HL-60/S4 (cell line): ENCODE measurements around the gene RAD18.

Experiments
- in situ Hi-C: fragments of 300-500 bp; cut with MboI; formaldehyde crosslinking; loops from 2 replicates; pipeline ENCODE4 v1.14.3; 2022; ENCODE audit warnings: low sequenced_read_pairs

Gene RAD18

GRCh38 chr3:8838765-8839423, 124.4 kb downstream of the RAD18 start:
- in situ Hi-C loops, result no loop called here

DNA sequence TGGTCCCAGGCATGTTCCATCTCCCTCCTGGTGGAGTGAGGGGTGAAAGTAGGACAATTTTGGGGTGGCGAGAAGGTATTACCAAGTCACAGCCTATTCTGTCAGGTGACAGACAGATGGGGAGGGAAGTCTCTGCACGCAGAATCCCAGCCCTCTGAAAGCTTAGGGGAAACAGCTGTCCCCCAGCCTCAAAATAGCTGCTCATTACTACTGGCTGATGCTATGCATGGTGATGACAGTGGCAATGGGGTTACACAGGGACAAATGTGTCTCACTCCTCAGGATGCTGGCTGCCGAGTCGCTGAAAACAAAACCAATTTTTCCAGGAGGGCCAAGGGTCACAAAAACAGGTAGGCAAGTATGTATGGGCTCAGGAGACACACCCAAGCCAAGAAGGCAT, 125.0 kb downstream of the RAD18 start:
- in situ Hi-C loops, result no loop called here

- in situ Hi-C loops, result no loop called here
Measured at GRCh38 chr3:8837162-8837561, 126.1 kb downstream of the RAD18 start.

DNA sequence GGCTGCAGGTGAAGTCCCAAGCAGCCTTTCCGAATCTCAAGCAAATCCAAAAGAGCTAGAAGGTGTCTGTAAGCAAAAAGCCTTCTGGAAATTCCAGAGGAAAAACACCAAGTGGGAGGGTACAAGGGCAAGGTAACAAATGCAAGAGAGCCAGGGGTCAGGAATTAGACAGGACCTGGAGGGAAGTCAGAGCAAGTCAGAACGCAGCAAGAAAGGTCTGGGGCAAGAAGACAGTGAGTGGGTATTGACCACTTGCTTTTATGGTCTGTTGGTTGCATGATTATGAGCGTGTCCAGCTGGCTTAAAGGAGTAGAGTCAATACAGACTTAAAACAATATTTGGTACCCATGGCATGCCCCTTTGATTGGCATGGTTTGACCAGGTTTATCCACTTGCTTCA, 127.2 kb downstream of the RAD18 start:
- in situ Hi-C loops, result no loop called here

DNA sequence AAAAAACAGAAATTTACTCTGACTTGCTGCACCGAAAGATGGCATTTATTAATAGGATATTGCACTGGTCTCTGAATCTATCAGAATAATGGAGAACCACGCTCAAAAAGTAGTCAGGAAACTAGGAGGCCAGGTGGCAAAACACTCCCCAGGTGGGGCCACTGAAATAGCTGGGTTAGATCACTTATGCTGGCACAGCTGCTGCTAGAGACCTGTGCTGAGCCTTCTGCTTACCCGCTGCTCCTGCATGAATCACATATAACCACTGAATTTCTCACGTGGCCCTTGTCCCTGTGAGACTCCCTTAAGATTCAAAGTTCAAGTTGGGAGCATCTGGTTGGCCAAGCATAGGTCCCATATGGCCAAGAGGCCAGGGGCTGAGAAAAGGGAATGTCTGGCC, 127.9 kb downstream of the RAD18 start:
- in situ Hi-C loops, result no loop called here

DNA sequence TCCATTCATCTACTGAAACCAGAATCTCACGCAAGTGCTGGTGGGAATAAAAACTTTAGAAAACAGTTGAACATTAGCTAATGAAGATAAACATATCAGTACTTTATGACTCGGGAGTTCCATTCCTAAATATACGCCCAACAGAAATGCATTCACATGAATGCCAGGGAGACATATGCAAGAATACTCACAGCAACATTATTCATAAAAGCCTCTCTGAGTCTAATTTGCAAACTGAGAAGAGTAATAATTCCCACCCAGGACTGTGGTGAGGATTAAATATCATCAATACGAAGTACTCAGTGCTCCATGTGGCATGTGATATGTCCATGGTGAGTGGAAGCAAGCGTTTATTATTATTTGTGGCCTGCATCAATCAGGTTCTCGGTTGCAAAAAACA, 128.3 kb downstream of the RAD18 start:
- in situ Hi-C loops, result no loop called here

GRCh38 chr3:8827641-8828040, 135.6 kb downstream of the RAD18 start:
- in situ Hi-C loops, result no loop called here
